UCSD-AML1 (cell line): ENCODE results near the gene HPCA.

Experiments used
- DNase-seq: peaks from one replicate; lab custom pipeline; 2025; ENCODE audit not compliant: unreplicated experiment; lab: John Stamatoyannopoulos, UW

HPCA gene

GRCh38 chr1:32888677-32889420 lies 2.6 kb downstream of the HPCA start:
- DNase-seq, result no peak

GRCh38 chr1:32889731-32890278 lies 3.5 kb downstream of the HPCA start:
- no peak for DNase-seq

GRCh38 chr1:32890516-32891240 lies 4.4 kb downstream of the HPCA start:
- no peak for DNase-seq

- DNase-seq, result no peak
Observed at GRCh38 chr1:32891241-32891570, 4.9 kb downstream of the HPCA start.

- no peak for DNase-seq
Observed at GRCh38 chr1:32891630-32892029, 5.3 kb downstream of the HPCA start.

GRCh38 chr1:32892368-32893197 lies 6.3 kb downstream of the HPCA start:
- DNase-seq, result no peak

GRCh38 chr1:32893198-32894018 lies 7.1 kb downstream of the HPCA start:
- no peak for DNase-seq

GRCh38 chr1:32894019-32894600 lies 7.8 kb downstream of the HPCA start:
- no peak for DNase-seq

- DNase-seq, result no peak
Observed at GRCh38 chr1:32894681-32895080, 8.4 kb downstream of the HPCA start.

GRCh38 chr1:32895325-32896215 lies 9.3 kb downstream of the HPCA start:
- DNase-seq, result no peak

- DNase-seq, result no peak
Observed at GRCh38 chr1:32896451-32896850, 10.2 kb downstream of the HPCA start.

- DNase-seq, result no peak
Observed at GRCh38 chr1:32897082-32898049, 11.1 kb downstream of the HPCA start.

GRCh38 chr1:32898056-32898455 lies 11.8 kb downstream of the HPCA start:
- DNase-seq, result no peak

GRCh38 chr1:32898958-32899357 lies 12.7 kb downstream of the HPCA start:
- no peak for DNase-seq

- DNase-seq, result no peak
Observed at GRCh38 chr1:32899586-32900296, 13.4 kb downstream of the HPCA start.

GRCh38 chr1:32900371-32900955 lies 14.2 kb downstream of the HPCA start:
- DNase-seq, result no peak
